Mucosa of gallbladder (tissue), 1 donor: Measurements from ENCODE around the gene RGS3. TPM values are rescaled to one million over a fixed set of nuclear protein-coding genes. Genes with fewer than 3 reads are reported as not detected.

ENCODE experiments used
- DNase-seq: peaks from one replicate; pipeline ENCODE4 v3.0.0-alpha.2; 2020; ENCODE audit warnings: low spot score
- total RNA-seq: library from RNA; stranded (reverse); gene quantifications from one replicate; pipeline ENCODE4 v1.2.1, GENCODE V29; 2021
- donor health status: DM: no; HTN: no; CAD: no.

The RGS3 gene
- total RNA-seq, 1 donor from 2014 or later: 142 TPM

DNA sequence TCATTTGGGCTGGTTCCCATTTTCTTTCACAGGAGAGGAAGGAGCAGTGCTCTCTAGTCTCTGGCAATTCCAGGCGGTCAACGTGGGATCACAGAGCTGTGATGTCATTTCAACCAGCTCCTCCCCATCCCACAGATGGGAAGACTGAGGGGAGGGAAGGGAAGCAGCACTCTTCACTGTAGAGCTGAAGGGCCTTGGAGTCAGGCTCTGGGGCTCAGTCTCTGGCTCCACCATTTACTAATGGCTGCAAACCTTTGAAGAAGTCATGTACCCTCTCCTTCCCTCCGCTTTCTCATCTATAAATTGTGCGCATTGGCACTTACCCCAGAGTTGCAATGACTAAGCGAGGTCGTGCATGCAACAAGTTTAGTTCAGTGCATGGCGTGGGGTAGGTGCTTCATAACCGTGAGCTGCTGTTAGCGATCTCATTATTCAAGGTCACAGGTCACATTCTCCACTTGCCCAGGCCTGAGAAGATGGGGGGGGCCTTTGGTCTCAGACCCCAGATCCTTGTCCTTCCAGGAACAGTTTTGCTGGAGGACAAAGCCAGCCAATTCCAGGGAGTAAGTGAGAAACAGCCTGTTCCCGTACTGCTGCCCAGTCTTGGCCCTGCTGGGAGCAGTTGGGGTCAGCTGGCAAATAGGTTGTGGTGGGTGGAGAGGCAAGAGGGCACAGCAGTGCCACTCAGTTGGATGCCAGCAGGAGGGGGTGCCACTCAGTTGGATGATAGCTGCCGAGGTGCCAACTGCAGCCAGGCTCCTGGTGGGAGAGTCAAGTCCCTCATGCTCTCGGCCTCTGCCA lies 136.7 kb downstream of the RGS3 start:
- DNase-seq: no peak

DNA sequence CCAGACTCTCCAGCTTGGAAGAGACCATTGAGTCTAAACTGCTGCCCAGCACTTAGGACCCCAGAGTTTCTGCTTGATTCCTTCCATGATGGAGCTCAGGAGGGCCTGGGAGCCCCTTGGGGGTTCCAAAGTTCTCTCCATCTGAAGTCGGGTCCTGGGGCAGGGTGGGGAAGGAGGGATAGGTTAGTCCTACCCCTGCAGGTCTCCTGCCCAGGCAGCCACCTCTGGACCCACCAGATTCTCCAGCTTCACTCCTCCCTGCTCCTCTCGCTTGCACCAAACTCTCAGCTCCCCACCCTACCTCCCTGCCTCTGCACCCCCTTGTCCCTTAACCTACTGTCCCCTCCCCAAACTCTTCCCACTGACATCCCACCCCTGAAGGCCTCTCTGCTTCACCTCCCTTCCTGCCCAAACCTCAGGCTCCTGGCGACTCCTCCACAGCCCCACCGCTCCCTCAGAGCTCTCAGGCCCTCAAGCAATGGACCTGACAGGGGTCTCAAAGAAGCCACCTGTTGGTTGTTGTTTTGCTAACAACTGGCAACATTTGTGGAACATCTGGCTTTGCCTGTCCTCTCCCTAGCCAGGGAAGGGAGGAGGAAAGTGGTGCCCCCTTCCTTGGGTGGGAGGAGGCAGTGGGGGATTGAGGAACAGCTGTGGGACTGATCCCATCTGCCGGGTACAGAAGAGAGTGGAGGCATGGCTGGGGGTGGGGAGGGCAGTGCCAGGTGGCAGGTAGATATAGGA lies 137.5 kb downstream of the RGS3 start:
- DNase-seq: no peak

DNA sequence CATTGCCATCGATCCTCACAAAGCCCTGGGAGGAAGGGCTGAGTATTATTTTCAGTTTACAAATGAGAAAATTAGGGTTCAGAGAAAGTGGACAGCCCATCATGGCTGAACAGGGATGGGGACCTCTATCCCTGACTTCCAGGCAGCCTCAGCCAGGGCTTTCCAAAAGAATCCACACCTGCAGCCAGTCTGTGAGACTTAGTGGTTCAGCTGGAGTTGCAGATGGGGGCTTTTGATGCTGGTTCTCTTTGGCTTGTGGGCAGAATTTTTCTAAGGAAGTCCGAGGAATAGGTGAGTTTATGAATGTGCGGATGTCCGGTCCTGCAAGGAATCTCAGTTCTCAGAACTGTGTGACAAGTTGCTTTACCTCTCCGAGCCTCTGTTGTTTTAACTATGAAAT lies 138.1 kb downstream of the RGS3 start:
- no peak for DNase-seq

GRCh38 chr9:113602126-113603047 lies 138.9 kb downstream of the RGS3 start:
- DNase-seq: peak; percentile 54

DNA sequence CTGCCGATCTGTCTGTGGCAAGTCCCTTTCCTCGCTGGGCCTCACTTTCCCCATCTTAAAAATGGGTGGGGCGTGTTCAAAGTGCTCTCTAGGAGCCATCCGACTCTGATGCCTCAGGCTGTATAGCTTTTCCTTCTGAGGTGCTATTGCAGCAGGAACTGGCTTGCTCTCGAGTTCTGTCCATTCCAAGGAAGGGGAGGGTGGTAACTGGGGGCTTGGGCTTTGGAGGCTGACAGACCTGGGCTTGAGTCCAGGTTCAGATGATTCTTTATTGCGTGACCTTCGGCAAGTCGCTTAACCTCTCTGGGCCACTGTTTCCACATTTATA lies 139.5 kb downstream of the RGS3 start:
- no peak for DNase-seq

- no peak for DNase-seq
These were observed 140.2 kb downstream of the RGS3 start for GRCh38 chr9:113603773-113604172.

DNA sequence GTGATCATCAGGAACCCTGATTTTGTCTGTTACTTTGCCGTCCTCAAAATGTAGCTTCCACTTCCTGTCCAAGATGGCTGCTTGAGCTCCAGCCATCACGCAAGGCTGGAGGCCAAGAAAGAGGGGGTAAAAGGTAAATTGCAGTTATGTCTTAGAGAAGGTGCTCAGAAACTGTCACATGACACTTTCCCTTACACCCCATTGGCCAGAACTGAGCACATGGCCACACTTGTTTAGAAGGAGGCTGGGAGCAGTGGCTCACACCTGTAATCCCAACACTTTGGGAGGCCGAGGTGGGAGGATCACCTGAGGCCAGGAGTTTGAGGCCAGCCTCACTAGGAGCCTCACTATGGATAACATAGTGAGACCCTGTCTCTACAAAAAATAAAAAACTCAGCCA lies 140.9 kb downstream of the RGS3 start:
- no peak for DNase-seq

GRCh38 chr9:113606510-113606909 lies 143.0 kb downstream of the RGS3 start:
- no peak for DNase-seq

DNA sequence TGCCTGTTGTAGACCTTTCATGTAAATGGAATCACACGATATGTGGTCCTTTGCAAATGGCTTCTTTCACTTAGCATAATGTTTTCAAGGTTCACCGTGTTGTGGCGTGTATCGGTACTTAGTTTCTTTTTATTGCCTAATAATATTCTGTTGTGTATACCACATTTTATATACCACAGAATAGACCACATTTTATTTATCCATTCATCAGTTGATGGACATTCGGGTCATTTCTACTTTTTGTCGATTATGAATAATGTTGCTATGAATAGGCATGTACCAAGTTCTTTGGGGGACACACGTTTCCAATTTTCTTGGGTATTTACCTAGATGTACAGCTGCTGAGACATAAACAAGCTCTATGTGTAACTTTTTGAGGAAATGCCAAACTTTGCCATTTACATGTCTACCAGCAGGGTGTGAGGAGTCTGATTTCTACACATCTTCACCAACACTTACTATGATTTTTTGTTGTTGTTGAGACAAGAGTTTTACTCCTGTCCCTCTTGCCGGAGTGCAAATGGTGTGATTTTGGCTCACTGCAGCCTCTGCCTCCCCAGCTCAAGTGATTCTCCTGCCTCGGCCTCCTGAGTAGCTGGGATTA lies 144.7 kb downstream of the RGS3 start:
- DNase-seq: no peak

- DNase-seq: peak; percentile 89
These were observed 146.2 kb downstream of the RGS3 start for GRCh38 chr9:113609562-113610318.

GRCh38 chr9:113611461-113612215 lies 148.1 kb downstream of the RGS3 start:
- no peak for DNase-seq

- no peak for DNase-seq
These were observed 148.8 kb downstream of the RGS3 start for GRCh38 chr9:113612216-113612747.

GRCh38 chr9:113612828-113613227 lies 149.3 kb downstream of the RGS3 start:
- no peak for DNase-seq

GRCh38 chr9:113613815-113614413 lies 150.4 kb downstream of the RGS3 start:
- DNase-seq: no peak

GRCh38 chr9:113614843-113615648 lies 151.5 kb downstream of the RGS3 start:
- DNase-seq: peak; percentile 46

DNA sequence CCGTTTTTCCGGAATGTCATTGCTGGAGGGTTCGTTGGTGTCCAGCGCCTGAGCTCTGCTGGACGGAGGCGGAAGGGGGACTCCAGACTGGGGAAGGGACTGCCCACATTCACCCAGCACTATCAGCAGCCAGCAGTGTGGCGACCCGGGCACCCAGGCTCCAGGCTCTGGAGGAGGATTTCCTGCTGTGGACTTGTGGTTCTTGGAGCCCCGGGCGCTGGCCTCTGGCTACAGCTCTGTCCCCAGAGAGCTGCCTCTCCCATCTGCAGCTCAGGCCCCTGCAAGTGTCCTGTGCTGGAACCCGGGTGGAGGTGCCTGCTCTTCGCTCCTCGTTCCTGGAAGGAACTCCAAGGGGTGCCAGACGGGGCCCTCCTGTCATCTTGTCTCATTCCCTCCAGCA lies 152.6 kb downstream of the RGS3 start:
- no peak for DNase-seq

- DNase-seq: no peak
These were observed 153.3 kb downstream of the RGS3 start for GRCh38 chr9:113616621-113617496.

DNA sequence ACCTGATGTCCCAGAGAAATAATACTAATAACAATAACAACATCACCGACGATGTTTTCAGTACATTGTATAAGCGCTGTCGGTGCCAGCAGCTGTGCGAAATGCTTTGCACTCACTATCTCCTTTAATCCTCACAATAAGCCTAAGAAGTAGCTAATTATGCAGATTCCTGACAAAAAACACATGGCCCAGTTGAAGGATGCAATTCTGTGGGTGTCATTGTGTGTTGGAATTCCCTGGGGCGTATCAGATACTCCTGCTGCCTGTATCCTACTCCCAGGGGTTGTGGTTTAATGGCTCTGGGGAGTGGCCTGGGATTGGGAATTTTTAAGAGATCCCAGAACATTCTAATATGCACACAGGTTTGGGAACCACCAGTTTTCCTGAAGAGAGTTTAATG lies 154.0 kb downstream of the RGS3 start:
- DNase-seq: no peak
